H1 (cell line): ENCODE measurements around the gene ZCCHC9. TPM values are rescaled to one million over a fixed set of nuclear protein-coding genes. Genes with fewer than 3 reads are reported as not detected.

Experiments used
- CHD1 ChIP-seq: IDR thresholded peaks from 2 replicates; pipeline ENCODE4 v1.6.1; 2012; ENCODE audit warnings: low read depth, low read length, improper control_type of control experiment
- polyA plus RNA-seq, 7 experiments: library from polyadenylated mRNA; depleted of rRNA in 3 of 7; stranded (reverse) in 5 of 7; unstranded in 2 of 7; fragments of >200 nt in 5 of 7; fragments of 200-250 nt in 2 of 7; gene quantifications; 1 replicate in 5 of 7; 2 replicates in 1 of 7; 4 replicates in 1 of 7; pipeline versions ENCODE4 v1.2.1 to v1.2.3, GENCODE V29; 2011 to 2013; ENCODE audit warnings: missing spikeins in 2 of 7, mixed read lengths in 2 of 7
- total RNA-seq: library from RNA; stranded (reverse); fragmentation: NEBNext Ultra II Directional; extraction: Animal tissue kit (Norgen Biotek cat#: 25700); gene quantifications from 2 replicates; pipeline ENCODE4 v1.2.1, GENCODE V29; 2021

Gene ZCCHC9
- total and polyA plus RNA-seq, 2 of the 8 experiments (the other 6 are each of a cell fraction or from before 2014, with no cell fraction given): 10.9 to 33.6 TPM

- TF ChIP-seq CHD1: no peak
Measured at GRCh38 chr5:81254886-81255559, 46.4 kb upstream of the ZCCHC9 start (continued).
